Keratinocyte (primary cell): Measurements from ENCODE around the gene NSMCE3.

Experiments used
- CTCF ChIP-seq, 3 experiments: IDR thresholded peaks in 1 of 3; conservative IDR thresholded peaks in 1 of 3; optimal IDR thresholded peaks in 1 of 3; 2 replicates in 2 of 3; 3 replicates in 1 of 3; pipeline versions ENCODE3 to v1.5.1; 2011; ENCODE audit warnings: low read length in 3 of 3, mild to moderate bottlenecking in 3 of 3, moderate library complexity in 2 of 3, control low read depth in 1 of 3, inconsistent platforms in 1 of 3; ENCODE audit not compliant: insufficient read depth in 2 of 3; ENCODE audit errors: extremely low read depth in 1 of 3
- EZH2 ChIP-seq: IDR thresholded peaks from one replicate; pipeline ENCODE4 v1.6.1; 2012; ENCODE audit warnings: inconsistent platforms, mild to moderate bottlenecking, low read length, moderate library complexity

GRCh38 chr15:29244123-29244522 is 25.5 kb downstream of the NSMCE3 start:
- no peak for TF ChIP-seq CTCF (optimal IDR thresholded peaks at IDR 0.05 in 1 of 3, IDR thresholded peaks at IDR 0.05 in 1 of 3, conservative IDR thresholded peaks at IDR 0.05 in 1 of 3; ENCODE audit: extremely low read depth in 1 of 3, insufficient read depth in 2 of 3, low read length in 3 of 3)
- no peak for TF ChIP-seq EZH2
